T-helper 2 cell treated with Interferon-gamma antibody and Interleukin-4, amounts not matched to agents 5 μg/mL and 100 μg/mL, for 36 hours (primary cell): ENCODE results near the gene RENBP.

Experiments
- DNase-seq: peaks from one replicate; pipeline ENCODE4 v3.0.0; 2021; ENCODE audit warnings: low spot score
- H3K27ac Mint-ChIP-seq: one replicate; pipeline ENCODE4 v1.8.0; 2021; ENCODE audit warnings: mild to moderate bottlenecking, mixed read lengths
- H3K27me3 Mint-ChIP-seq: one replicate; pipeline ENCODE4 v1.8.0; 2021; ENCODE audit warnings: low read depth, mixed read lengths
- H3K36me3 Mint-ChIP-seq: one replicate; pipeline ENCODE4 v1.8.0; 2021; ENCODE audit warnings: low read depth, mixed read lengths
- H3K4me1 Mint-ChIP-seq: one replicate; pipeline ENCODE4 v1.8.0; 2021; ENCODE audit warnings: low read depth, mixed read lengths
- H3K4me3 Mint-ChIP-seq: one replicate; pipeline ENCODE4 v1.8.0; 2022; ENCODE audit warnings: mild to moderate bottlenecking, moderate library complexity, mixed read lengths
- H3K9me3 Mint-ChIP-seq: one replicate; pipeline ENCODE4 v1.8.0; 2021; ENCODE audit warnings: mixed read lengths

RENBP gene

DNA sequence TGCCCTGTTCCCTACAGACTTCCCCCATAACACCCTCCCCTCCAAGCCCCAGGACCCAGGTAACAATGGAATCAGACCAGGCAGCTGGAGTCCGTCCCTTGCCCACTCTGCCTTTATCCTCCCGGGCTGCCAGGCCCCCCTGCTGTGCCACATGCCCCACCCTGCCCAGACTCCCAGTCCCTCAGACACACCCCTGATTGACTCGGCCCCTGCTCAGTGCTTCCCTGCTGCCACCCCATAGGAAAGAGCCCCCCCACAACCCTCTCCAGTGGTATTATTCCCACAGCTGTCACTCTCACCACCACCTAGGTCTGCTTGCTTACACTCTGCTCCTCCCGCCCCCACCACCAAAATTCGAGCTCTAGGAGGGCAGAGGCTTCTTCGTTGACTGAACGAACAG, 4.9 kb downstream of the RENBP start:
- no peaks in the 10 kb centered on the region for H3K9me3 Mint-ChIP-seq
- H3K27me3 Mint-ChIP-seq, result no peaks in the 10 kb centered on the region
- no peak overlapping the region for H3K27ac Mint-ChIP-seq
- H3K4me3 Mint-ChIP-seq, result no peak overlapping the region
- H3K4me1 Mint-ChIP-seq, result peaks cover 5% of the 10 kb centered on the region
- no peak for DNase-seq
- peaks cover 4% of the 10 kb centered on the region for H3K36me3 Mint-ChIP-seq

- Mint-ChIP-seq H3K4me3 (no peak overlapping the region), H3K36me3 (peaks cover 4% of the 10 kb centered on the region), H3K4me1 (peaks cover 8% of the 10 kb centered on the region), H3K9me3 (no peaks in the 10 kb centered on the region), H3K27ac (no peak overlapping the region), H3K27me3 (no peaks in the 10 kb centered on the region)
- DNase-seq, result no peak
Measured at GRCh38 chrX:153938226-153938786, 6.1 kb downstream of the RENBP start.

GRCh38 chrX:153937056-153937455, 7.4 kb downstream of the RENBP start:
- DNase-seq, result no peak
- no peaks in the 10 kb centered on the region for H3K27me3 Mint-ChIP-seq
- H3K27ac Mint-ChIP-seq, result no peak overlapping the region
- peaks cover 8% of the 10 kb centered on the region for H3K4me1 Mint-ChIP-seq
- H3K9me3 Mint-ChIP-seq, result no peaks in the 10 kb centered on the region
- no peak overlapping the region for H3K4me3 Mint-ChIP-seq
- H3K36me3 Mint-ChIP-seq, result peaks cover 6% of the 10 kb centered on the region

- DNase-seq, result no peak
- peak overlapping the region; percentile 65 for H3K27ac Mint-ChIP-seq
- H3K36me3 Mint-ChIP-seq, result peaks cover 13% of the 10 kb centered on the region
- no peaks in the 10 kb centered on the region for H3K9me3 Mint-ChIP-seq
- peaks cover 7% of the 10 kb centered on the region for H3K4me1 Mint-ChIP-seq
- H3K27me3 Mint-ChIP-seq, result no peaks in the 10 kb centered on the region
- peak overlapping the region; percentile 75 for H3K4me3 Mint-ChIP-seq
Measured at GRCh38 chrX:153935326-153935851, 9.1 kb downstream of the RENBP start.

- Mint-ChIP-seq H3K9me3 (no peaks in the 10 kb centered on the region), H3K27ac (peak within 1 kb of the TSS; percentile 65), H3K4me3 (peak within 1 kb of the TSS; percentile 86), H3K36me3 (peaks cover 10% of the 10 kb centered on the region), H3K27me3 (no peaks in the 10 kb centered on the region), H3K4me1 (peaks cover 7% of the 10 kb centered on the region)
- peak; percentile 75 for DNase-seq
Measured at GRCh38 chrX:153934762-153935325, 9.6 kb downstream of the RENBP start, which contains the start of gene NAA10. NAA10 (minus strand) TSS chrX:153935037; CDS start chrX:153934904, 133 bp downstream.

DNA sequence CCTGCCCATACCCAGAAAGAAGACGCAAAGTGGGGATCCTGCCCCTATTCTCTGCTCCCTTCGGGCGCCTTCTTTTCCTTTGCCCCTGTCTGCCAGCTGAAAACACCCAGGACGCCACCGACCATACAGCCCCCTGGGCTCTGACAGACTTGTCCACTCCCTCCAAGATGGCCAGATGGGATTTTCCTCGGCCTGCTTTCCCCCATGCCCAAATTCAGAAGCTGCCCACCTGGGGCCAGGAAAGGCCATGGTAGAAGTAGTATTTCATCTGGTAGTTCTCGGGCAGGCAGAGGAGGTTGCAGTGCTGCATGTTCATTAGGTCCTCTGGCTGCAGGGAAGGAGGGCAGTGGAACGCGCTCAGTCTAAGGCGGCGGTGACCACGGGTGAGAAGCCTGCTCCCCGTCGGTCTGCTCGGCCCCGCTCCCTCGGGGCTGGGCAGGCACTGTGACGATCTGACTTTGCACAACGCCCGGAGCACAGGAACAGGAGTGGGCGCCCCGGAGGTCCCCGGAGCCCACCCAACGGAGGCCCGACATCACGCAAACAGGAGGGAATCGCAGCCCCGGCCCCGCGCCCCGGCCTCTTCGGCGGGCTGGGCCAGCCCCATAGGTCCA, 10.2 kb downstream of the RENBP start:
- peak overlapping the region; percentile 86 for H3K4me3 Mint-ChIP-seq
- DNase-seq, result no peak
- peaks cover 10% of the 10 kb centered on the region for H3K36me3 Mint-ChIP-seq
- no peaks in the 10 kb centered on the region for H3K27me3 Mint-ChIP-seq
- no peaks in the 10 kb centered on the region for H3K9me3 Mint-ChIP-seq
- peak overlapping the region; percentile 57 for H3K27ac Mint-ChIP-seq
- H3K4me1 Mint-ChIP-seq, result peaks cover 7% of the 10 kb centered on the region

- DNase-seq, result no peak
- no peaks in the 10 kb centered on the region for H3K9me3 Mint-ChIP-seq
- H3K4me1 Mint-ChIP-seq, result peaks cover 11% of the 10 kb centered on the region
- H3K27me3 Mint-ChIP-seq, result no peaks in the 10 kb centered on the region
- H3K27ac Mint-ChIP-seq, result peak overlapping the region; percentile 57
- peak overlapping the region; percentile 86 for H3K4me3 Mint-ChIP-seq
- peaks cover 11% of the 10 kb centered on the region for H3K36me3 Mint-ChIP-seq
Measured at GRCh38 chrX:153933748-153934147, 10.7 kb downstream of the RENBP start.

GRCh38 chrX:153932220-153932915, 12.1 kb downstream of the RENBP start:
- Mint-ChIP-seq H3K27me3 (no peaks in the 10 kb centered on the region), H3K27ac (no peak overlapping the region), H3K36me3 (peaks cover 12% of the 10 kb centered on the region), H3K4me3 (no peak overlapping the region), H3K9me3 (no peaks in the 10 kb centered on the region), H3K4me1 (peaks cover 13% of the 10 kb centered on the region)
- DNase-seq, result no peak

- Mint-ChIP-seq H3K27ac (no peak overlapping the region), H3K36me3 (peaks cover 12% of the 10 kb centered on the region), H3K27me3 (no peaks in the 10 kb centered on the region), H3K4me3 (no peak overlapping the region), H3K9me3 (no peaks in the 10 kb centered on the region), H3K4me1 (peaks cover 18% of the 10 kb centered on the region)
- no peak for DNase-seq
Measured at GRCh38 chrX:153931748-153932147, 12.7 kb downstream of the RENBP start.

DNA sequence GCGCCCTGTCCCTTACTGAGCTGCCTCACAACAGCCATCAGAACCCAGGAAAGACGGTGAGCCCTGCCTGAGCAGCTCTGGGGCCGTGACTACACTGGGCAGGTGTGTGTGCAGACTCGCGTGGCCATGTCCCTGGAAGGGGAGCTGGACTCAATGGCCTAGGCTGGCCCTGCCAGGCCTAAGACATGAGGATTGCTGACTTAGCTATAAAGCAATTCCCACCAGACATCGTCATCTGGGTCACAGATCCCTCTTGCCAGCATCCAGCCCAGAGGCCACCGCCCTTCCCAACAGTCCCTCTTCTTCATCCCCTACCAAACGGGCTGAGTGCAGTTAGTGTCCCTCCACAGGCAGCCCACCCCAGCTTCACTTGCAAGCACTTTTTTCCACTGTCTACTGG, 13.3 kb downstream of the RENBP start:
- Mint-ChIP-seq H3K27ac (no peak overlapping the region), H3K4me1 (peaks cover 17% of the 10 kb centered on the region), H3K4me3 (no peak overlapping the region), H3K36me3 (peaks cover 12% of the 10 kb centered on the region), H3K9me3 (no peaks in the 10 kb centered on the region), H3K27me3 (no peaks in the 10 kb centered on the region)
- DNase-seq, result no peak

GRCh38 chrX:153930011-153930910, 14.2 kb downstream of the RENBP start:
- peak overlapping the region; percentile 18 for H3K4me3 Mint-ChIP-seq
- DNase-seq, result no peak
- H3K36me3 Mint-ChIP-seq, result peaks cover 16% of the 10 kb centered on the region

GRCh38 chrX:153929576-153929975, 14.9 kb downstream of the RENBP start:
- peaks cover 21% of the 10 kb centered on the region for H3K36me3 Mint-ChIP-seq
- H3K27me3 Mint-ChIP-seq, result no peaks in the 10 kb centered on the region
- H3K9me3 Mint-ChIP-seq, result no peaks in the 10 kb centered on the region
- DNase-seq, result no peak
- peak overlapping the region; percentile 69 for H3K4me3 Mint-ChIP-seq
- H3K4me1 Mint-ChIP-seq, result peaks cover 17% of the 10 kb centered on the region
- H3K27ac Mint-ChIP-seq, result no peak overlapping the region

More at GRCh38 chrX:153930011-153930910, 14.2 kb downstream of the RENBP start:
- no peaks in the 10 kb centered on the region for H3K27me3 Mint-ChIP-seq
- H3K9me3 Mint-ChIP-seq, result no peaks in the 10 kb centered on the region
- H3K4me1 Mint-ChIP-seq, result peaks cover 17% of the 10 kb centered on the region
- H3K27ac Mint-ChIP-seq, result peak overlapping the region; percentile 55

- no peak for DNase-seq
- no peaks in the 10 kb centered on the region for H3K9me3 Mint-ChIP-seq
- peaks cover 13% of the 10 kb centered on the region for H3K4me1 Mint-ChIP-seq
Measured at GRCh38 chrX:153928846-153929245, 15.6 kb downstream of the RENBP start.

More at GRCh38 chrX:153928846-153929245, 15.6 kb downstream of the RENBP start:
- Mint-ChIP-seq H3K36me3 (peaks cover 28% of the 10 kb centered on the region), H3K27ac (peak overlapping the region; percentile 77), H3K27me3 (no peaks in the 10 kb centered on the region), H3K4me3 (peak overlapping the region; percentile 69)
